ENCODE measurements around the gene CYLD.

Gene CYLD

GRCh38 chr16:50741225-50741780 lies 583 bp upstream of the CYLD start:
- no peak for DNase-seq

DNA sequence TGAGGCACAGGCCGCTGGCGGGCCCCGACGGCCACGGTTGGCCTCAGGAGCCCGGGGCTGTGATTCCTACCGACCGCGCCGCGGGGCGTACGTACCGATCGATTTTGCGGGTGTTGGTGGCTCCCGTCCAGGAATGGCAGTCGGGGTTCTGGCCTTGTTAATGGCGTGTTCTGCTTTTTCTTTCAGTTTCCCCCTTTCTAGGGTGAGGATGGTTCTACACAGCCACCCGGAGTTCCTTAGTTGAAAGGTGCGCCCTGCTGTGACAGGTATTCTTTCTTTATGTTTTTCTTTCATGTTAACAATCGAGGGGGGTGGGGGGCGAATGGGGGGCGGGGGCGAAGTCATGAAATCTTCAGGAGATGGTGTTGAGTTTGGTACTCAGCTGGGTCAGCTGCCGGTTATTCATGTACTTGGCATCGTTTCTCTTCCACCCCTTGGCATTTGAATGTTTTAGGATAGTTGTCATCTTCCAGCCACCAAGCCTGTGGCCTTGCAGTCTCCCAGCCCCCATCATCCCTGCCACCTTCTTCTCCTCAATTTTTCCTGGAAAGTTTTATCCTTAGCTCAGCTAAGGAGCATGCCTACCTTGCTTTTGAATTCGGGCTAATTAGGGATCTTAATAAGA lies 802 bp downstream of the CYLD start:
- DNase-seq = peak; percentile 29

DNA sequence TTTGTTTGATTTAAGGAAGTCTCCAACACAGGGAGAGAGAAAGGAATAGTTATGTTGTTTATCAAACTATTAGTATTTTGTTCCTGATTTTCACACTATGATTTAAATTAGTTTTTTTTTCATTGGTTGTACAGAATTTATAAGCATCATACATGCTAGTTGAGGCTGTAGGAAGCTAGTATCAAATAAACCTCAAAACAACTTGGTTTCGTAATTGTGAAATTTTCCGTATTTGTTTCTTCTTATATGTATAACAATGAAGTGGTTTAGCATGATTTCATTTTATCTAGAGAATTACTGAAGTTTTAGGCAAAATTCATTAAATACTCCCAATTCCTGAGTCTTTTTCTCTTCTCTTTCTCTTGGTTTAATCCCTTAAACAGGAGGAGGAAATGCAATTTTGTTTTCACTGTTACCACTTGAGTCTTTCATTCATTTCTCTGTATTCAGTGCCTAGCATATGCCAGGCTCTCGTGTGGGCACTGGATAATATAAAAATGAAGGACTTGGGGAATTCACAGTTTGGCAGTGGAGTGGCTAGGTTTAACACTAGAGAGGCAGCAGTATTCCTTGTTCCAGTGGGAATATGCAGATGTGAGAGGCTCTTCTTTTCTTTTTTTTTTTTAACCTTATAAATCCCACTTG lies 1.8 kb downstream of the CYLD start:
- no peak for DNase-seq

GRCh38 chr16:50744881-50745280 lies 3.0 kb downstream of the CYLD start:
- no peak for DNase-seq

DNA sequence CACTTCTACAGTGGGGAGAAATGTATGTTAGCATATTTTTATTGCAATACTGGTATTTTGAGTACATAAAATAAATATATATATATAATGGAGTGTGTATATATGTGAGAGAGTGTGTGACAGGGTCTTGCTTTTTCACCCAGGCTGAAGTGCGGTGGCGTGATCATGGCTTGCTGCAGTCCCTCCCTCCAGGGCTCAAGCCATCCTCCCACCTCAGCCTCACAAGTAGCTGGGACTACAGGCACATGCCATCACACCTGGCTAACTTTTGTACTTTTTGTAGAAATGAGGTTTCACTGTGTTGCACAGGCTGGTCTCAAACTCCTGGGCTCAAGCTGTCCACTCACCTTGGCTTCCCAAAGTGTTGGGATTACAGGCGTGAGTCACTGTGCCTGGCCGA lies 4.1 kb downstream of the CYLD start:
- DNase-seq = no peak

GRCh38 chr16:50747207-50747956 lies 5.5 kb downstream of the CYLD start:
- DNase-seq = no peak

DNA sequence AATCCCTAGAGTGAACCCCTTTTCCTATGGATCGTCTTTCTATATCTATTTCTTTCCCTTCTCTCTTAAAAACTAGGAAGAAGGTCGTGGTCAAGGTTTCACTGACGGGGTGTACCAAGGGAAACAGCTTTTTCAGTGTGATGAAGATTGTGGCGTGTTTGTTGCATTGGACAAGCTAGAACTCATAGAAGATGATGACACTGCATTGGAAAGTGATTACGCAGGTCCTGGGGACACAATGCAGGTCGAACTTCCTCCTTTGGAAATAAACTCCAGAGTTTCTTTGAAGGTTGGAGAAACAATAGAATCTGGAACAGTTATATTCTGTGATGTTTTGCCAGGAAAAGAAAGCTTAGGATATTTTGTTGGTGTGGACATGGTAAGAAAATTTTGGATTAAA lies 9.6 kb downstream of the CYLD start:
- DNase-seq = no peak

DNA sequence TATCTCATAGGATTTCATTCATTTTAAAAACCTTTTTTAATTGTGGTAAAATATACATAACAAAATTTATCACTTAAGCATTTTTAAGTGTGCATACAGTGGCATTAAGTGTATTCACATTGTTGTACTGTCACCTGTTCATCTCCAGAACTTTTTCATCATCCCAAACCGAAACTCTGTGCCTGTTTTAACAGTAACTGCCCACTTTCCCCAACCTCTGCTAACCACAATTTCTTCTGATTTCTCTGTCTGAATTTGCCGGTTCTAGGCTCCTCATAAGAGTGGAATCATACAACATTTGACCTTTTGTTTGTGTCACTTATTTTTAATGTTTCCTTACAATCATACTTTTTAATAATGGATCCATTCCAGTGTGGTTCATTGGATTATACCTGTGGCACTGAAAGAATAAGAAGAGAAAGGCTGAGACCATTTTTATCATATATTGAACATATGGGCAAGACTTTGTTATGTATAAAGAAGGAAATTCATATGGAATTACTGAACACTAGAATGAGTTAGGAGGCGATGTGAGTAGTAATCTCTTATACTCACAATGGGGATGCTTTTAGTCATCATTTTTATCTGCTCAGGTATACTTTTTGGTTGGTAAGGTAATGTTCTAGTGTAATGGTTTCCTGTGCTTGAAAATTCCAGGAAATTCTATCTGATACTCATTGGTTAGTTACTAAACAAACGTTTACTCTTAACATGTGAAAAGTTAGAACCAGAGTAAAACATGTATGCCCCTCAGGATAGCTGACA lies 10.8 kb downstream of the CYLD start:
- DNase-seq = no peak

GRCh38 chr16:50756473-50756872 lies 14.6 kb downstream of the CYLD start:
- DNase-seq = no peak

DNA sequence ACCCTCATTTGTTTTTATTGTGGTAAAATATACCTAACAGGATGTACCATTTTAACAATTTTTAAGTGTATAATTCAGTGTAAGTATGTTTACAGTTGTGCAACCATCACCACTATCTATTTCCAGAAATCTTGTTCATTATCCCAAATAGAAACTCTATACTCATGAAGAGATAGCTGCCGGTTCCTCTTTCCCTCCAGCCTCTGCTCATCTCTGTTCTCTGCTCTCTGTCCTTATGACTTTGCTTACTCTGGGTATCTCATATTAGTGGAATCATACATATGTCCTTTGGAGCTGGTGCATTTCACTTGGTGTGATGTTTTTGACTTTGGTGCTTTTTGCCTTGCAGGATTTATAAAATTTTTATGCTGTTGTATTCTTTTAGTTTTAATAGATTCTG lies 19.4 kb downstream of the CYLD start:
- no peak for DNase-seq

DNA sequence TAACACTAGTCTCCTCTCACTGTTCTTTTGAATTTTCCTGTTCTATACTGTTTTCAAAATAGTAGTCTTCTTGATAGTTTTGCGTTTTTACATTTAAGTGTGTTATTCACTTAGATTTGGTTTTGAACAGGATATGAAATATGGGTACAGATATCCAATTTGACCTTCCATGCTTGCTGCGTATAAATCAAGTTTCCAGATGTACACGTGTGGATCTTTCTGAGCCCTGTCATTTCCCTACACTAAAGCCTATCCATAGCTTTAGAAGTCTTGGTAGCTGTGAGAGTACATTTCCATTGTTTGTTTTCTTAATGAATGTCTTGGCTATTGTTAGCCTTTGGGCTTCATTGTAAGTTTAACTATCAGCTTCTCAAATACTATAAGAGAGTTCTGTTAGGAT lies 20.4 kb downstream of the CYLD start:
- DNase-seq = no peak

DNA sequence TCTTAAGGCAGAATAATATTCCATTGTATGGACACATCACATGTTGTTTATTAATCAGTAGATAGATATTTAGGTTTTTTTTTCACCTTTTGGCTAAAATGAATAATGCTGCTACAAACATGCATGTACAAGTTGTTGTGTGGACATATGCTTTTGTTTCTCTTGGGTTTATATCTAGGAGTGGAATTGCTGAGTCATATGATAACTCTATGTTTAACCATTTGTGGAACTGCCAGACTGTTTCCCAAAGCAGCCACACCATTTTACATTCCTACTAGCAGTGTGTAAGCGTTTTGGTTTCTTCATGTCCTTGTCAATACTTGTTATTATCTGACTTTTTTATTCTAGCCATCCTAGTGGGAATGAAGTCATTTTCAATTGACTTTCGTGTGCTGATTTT lies 21.3 kb downstream of the CYLD start:
- DNase-seq = no peak

DNA sequence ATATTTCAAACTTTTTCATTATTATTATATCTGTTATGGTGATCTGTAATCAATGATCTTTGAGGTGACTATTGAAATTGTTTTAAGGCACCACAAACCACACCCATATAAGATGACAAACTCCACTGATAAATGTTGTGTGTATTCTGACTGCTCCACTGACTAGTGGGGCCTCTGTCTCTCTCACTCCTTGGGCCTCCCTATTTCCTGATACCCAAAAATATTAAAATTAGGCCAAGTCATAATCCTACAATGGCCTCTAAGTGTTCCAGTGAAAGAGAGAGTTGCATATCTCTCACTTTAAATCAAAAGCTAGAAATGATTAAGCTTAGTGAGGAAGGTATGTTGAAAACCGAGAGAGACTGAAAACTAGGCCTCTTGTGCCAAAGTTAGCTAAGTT lies 23.4 kb downstream of the CYLD start:
- no peak for DNase-seq

GRCh38 chr16:50765861-50766260 lies 24.0 kb downstream of the CYLD start:
- no peak for DNase-seq

- no peak for DNase-seq
Measured at GRCh38 chr16:50767197-50767596, 25.3 kb downstream of the CYLD start.

DNA sequence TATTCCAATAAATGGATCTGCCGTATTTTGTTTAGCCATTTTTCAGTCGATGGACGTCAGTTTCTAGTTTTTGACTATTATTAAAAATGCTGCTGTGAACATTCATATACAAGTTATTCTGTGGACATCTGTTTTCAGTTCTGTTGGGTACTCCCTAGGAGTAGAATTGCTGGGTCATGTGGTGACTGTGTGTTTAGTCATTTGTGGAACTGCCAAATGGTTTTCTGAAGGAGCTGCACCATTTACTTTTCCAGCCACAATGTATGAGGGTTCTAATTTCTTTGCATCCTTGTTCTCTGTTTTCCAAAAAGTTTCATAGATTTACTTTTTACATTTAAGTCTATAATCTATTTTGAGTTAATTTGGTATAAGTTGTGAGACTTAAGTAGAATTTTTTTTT lies 29.5 kb downstream of the CYLD start:
- DNase-seq = no peak

DNA sequence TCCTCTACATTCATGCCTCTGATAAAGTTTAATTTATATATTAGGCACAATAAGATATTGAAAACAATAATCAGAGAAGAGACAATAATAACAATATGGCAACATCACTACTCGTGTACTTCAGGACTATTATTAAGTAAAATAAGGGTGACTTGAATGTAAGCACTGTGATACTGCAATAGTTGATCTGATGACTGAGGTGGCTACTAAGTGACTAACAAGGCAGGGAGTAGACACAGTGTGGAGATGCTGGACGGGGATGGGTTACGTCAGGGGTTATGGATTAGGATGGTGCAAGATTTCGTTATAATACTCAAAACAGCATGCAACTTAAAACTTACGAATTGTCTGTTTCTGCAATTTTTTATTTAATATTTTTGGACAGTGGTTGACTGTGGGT lies 32.5 kb downstream of the CYLD start:
- no peak for DNase-seq

GRCh38 chr16:50774960-50775359 lies 33.1 kb downstream of the CYLD start:
- DNase-seq = no peak

GRCh38 chr16:50776037-50776436 lies 34.2 kb downstream of the CYLD start:
- DNase-seq = no peak

DNA sequence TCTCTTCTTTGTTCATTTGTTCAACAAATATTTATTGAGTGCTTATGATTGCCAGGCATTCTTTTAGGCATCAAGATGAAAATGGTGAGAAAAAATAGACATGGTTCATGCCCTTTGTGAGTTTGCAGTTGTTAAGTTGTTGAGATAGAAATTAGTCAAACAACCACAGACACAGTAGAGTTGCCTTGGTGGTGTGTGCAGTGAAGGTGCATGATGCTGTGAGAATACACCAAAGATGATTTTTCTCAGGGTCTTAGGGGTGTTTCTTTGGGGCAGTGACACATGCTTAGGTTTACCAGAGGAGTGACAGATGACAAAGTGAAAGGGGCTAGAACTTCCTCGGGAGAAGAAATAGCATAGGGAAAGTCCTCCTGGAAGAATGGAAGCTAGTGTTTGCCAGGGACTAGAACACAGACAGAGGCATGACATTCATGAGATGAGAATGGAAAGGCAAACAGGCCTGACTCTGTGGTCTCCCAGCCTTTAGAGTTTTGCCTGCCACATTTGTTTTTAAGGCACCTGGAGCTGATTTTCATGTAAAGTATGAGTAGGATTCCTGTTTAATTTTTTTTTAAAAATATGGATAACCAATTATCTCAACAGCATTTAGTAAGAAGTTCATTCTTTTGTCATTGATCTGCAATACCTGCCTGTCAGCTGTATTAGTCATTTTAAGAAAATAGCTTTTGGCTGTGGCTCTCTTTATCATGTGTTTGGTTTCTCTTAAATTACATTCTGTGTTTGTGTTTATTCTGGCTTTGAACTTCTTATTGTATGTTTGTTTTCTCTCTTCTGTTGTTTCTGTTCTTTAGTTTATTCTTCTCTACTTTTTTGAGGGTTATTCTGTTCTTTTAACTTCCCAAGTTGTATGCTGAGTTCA lies 36.6 kb downstream of the CYLD start:
- DNase-seq = no peak

- no peak for DNase-seq
Measured at GRCh38 chr16:50781043-50781442, 39.2 kb downstream of the CYLD start.

DNA sequence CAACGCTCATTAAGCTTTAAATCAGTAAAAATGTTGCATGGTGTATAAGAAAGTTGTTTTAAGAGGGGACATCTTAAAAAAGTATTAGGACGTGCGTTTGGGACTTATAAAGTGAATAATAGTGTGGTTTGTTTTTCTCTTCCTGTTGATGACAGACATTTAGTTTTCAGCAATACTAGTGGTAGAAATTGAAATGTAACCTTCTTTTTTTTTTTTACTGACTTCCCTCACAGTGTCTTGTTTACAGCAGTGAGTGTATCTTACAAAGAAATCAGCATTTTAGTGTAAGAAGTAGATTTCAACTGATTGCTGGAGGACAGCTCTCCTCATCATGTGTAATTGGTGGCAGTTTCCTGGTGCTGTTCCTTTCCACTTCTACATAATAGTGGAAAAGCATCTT lies 39.6 kb downstream of the CYLD start:
- no peak for DNase-seq
